ENCODE results near the gene THSD7B.

Gene THSD7B

GRCh38 chr2:137237055-137237454, 471.7 kb downstream of the THSD7B start:
- no peak for DNase-seq (ENCODE audit: low read depth)

GRCh38 chr2:137238065-137238464, 472.7 kb downstream of the THSD7B start:
- no peak overlapping the region for H3K4me3 ChIP-seq (ENCODE audit: low read depth, low read length)
- no peak for TF ChIP-seq CTCF (IDR thresholded peaks at IDR 0.05; ENCODE audit: low read depth, low read length, missing control alignments)
- no peak for DNase-seq (ENCODE audit: low read depth)

More at GRCh38 chr2:137237055-137237454, 471.7 kb downstream of the THSD7B start:
- TF ChIP-seq CTCF (IDR thresholded peaks at IDR 0.05; ENCODE audit: low read depth, low read length, missing control alignments): no peak
- no peak overlapping the region for H3K4me3 ChIP-seq (ENCODE audit: low read depth, low read length)

- H3K4me3 ChIP-seq (ENCODE audit: low read depth, low read length): no peak overlapping the region
- TF ChIP-seq CTCF (IDR thresholded peaks at IDR 0.05; ENCODE audit: low read depth, low read length, missing control alignments): no peak
- DNase-seq (ENCODE audit: low read depth): no peak
These were observed 484.3 kb downstream of the THSD7B start for GRCh38 chr2:137249463-137250130.

- no peak for DNase-seq (ENCODE audit: low read depth)
- no peak overlapping the region for H3K4me3 ChIP-seq (ENCODE audit: low read depth, low read length)
- TF ChIP-seq CTCF (IDR thresholded peaks at IDR 0.05; ENCODE audit: low read depth, low read length, missing control alignments): no peak
These were observed 485.1 kb downstream of the THSD7B start for GRCh38 chr2:137250401-137250800.

- DNase-seq (ENCODE audit: low read depth): no peak
- no peak overlapping the region for H3K4me3 ChIP-seq (ENCODE audit: low read depth, low read length)
- no peak for TF ChIP-seq CTCF (IDR thresholded peaks at IDR 0.05; ENCODE audit: low read depth, low read length, missing control alignments)
These were observed 485.7 kb downstream of the THSD7B start for GRCh38 chr2:137251045-137251444.

- TF ChIP-seq CTCF (IDR thresholded peaks at IDR 0.05; ENCODE audit: low read depth, low read length, missing control alignments): no peak
- DNase-seq (ENCODE audit: low read depth): no peak
- no peak overlapping the region for H3K4me3 ChIP-seq (ENCODE audit: low read depth, low read length)
These were observed 487.6 kb downstream of the THSD7B start for GRCh38 chr2:137252934-137253333.

- no peak for DNase-seq (ENCODE audit: low read depth)
- no peak for TF ChIP-seq CTCF (IDR thresholded peaks at IDR 0.05; ENCODE audit: low read depth, low read length, missing control alignments)
- no peak overlapping the region for H3K4me3 ChIP-seq (ENCODE audit: low read depth, low read length)
These were observed 488.7 kb downstream of the THSD7B start for GRCh38 chr2:137254052-137254451.

Measured in GM12864 (cell line).